Progenitor cell of endocrine pancreas (in vitro differentiated cells): ENCODE data around the gene LSM3. TPM values are rescaled to one million over a fixed set of nuclear protein-coding genes. Genes with fewer than 3 reads are reported as not detected.

Source experiments
- DNase-seq: peaks from one replicate; pipeline ENCODE4 v3.0.0; 2021; ENCODE audit warnings: low spot score; ENCODE audit not compliant: unreplicated experiment
- H3K27ac Mint-ChIP-seq: 2 replicates; pipeline ENCODE4 v1.8.0; 2021; ENCODE audit warnings: mild to moderate bottlenecking, moderate library complexity, mixed read lengths
- H3K27me3 Mint-ChIP-seq: 2 replicates; pipeline ENCODE4 v1.8.0; 2021; ENCODE audit warnings: mixed read lengths
- H3K36me3 Mint-ChIP-seq: 2 replicates; pipeline ENCODE4 v1.8.0; 2022; ENCODE audit warnings: mixed read lengths; ENCODE audit not compliant: insufficient read depth
- H3K4me1 Mint-ChIP-seq: 2 replicates; pipeline ENCODE4 v1.8.0; 2021; ENCODE audit warnings: low read depth, mixed read lengths
- H3K4me3 Mint-ChIP-seq: 2 replicates; pipeline ENCODE4 v1.8.0; 2021; ENCODE audit warnings: low read depth, mild to moderate bottlenecking, moderate library complexity, mixed read lengths
- H3K9me3 Mint-ChIP-seq: 2 replicates; pipeline ENCODE4 v1.8.0; 2021; ENCODE audit warnings: low read depth, mixed read lengths
- total RNA-seq: library from RNA; stranded (reverse); gene quantifications from 2 replicates; pipeline ENCODE4 v1.2.1, GENCODE V29; 2021
- TF ChIP-seq, protein P1 (sequence below): fragments of 200-600 bp; sonication (generic); IDR thresholded peaks from one replicate; pipeline ENCODE4 v1.5.0; 2021; ENCODE audit warnings: antibody characterized with exemption, mild to moderate bottlenecking; ENCODE audit not compliant: unreplicated experiment

Gene LSM3
- total RNA-seq, 1 donor from 2014 or later: 13.2 TPM

DNA sequence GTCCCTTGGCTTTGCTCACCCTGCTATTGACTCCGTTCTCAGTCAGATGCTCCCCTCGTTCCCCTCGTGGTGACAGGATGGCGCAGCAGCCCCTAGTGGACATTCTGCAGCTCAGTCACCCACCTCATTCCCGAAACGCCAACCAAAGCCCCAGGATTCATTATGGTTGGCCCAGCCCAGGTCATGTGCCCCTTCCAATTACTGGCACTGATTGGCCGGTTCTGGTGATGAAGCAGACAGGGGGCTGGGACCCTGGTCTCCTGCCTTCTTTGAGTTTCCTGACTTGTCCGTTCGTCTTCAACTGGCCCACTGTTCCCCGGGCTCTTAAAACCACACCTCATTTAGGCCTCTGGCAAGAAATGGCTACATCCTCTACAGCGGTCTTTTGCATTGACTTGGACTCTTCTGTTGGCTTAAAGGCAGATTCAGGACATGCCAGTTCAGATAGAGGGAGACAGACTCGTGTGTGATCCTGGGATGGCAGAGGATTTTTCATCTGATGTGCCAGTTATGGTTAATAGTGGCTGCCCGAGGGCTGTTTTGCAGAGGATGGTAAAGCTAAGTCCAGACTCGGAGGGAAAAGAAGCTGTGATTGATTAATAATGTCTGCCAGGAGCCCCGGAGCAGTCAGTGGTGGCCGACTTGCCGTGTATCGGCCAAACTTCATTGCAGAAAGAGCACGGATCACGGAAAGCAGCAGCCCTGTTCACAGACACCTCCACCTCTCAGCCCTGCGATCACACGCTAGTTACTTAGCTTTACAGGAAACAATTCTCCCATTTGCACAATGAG lies 37.8 kb downstream of the LSM3 start:
- Mint-ChIP-seq H3K9me3 (peaks cover 18% of the 10 kb centered on the region), H3K36me3 (no peaks in the 10 kb centered on the region), H3K4me1 (no peaks in the 10 kb centered on the region), H3K4me3 (peak overlapping the region; percentile 76), H3K27ac (peak overlapping the region; percentile 92), H3K27me3 (no peaks in the 10 kb centered on the region)
- TF ChIP-seq, protein P1, sequence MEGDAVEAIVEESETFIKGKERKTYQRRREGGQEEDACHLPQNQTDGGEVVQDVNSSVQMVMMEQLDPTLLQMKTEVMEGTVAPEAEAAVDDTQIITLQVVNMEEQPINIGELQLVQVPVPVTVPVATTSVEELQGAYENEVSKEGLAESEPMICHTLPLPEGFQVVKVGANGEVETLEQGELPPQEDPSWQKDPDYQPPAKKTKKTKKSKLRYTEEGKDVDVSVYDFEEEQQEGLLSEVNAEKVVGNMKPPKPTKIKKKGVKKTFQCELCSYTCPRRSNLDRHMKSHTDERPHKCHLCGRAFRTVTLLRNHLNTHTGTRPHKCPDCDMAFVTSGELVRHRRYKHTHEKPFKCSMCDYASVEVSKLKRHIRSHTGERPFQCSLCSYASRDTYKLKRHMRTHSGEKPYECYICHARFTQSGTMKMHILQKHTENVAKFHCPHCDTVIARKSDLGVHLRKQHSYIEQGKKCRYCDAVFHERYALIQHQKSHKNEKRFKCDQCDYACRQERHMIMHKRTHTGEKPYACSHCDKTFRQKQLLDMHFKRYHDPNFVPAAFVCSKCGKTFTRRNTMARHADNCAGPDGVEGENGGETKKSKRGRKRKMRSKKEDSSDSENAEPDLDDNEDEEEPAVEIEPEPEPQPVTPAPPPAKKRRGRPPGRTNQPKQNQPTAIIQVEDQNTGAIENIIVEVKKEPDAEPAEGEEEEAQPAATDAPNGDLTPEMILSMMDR: peak; percentile 58
- peak; percentile 33 for DNase-seq

DNA sequence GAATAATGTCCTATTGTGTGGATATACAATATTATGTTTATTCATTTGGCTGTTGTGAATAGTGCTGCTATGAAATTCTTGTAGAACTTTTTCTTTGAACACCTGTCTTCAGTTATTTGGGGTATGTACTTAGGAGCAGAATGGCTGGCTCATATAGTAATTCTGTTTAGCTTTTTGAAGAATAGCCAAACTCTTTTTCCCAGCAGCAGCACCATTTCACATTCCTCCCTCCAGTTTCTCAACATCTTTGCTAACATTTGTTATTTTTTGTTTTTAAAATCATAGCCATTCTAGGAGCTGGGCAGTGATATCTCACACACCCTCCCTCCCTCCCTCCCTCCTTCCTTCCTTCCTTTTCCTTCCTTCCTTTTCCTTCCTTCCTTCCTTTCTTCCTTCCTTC lies 39.7 kb downstream of the LSM3 start:
- Mint-ChIP-seq H3K36me3 (no peaks in the 10 kb centered on the region), H3K27me3 (no peaks in the 10 kb centered on the region), H3K27ac (no peak overlapping the region), H3K4me3 (no peak overlapping the region), H3K4me1 (no peaks in the 10 kb centered on the region), H3K9me3 (peaks cover 25% of the 10 kb centered on the region)
- DNase-seq: no peak
- TF ChIP-seq, protein P1: no peak

GRCh38 chr3:14220933-14221332 lies 42.3 kb downstream of the LSM3 start:
- Mint-ChIP-seq H3K27ac (no peak overlapping the region), H3K4me3 (no peak overlapping the region), H3K9me3 (peaks cover 25% of the 10 kb centered on the region), H3K36me3 (no peaks in the 10 kb centered on the region), H3K4me1 (peaks cover 13% of the 10 kb centered on the region), H3K27me3 (no peaks in the 10 kb centered on the region)
- no peak for DNase-seq
- TF ChIP-seq, protein P1: no peak

GRCh38 chr3:14221902-14222301 lies 43.3 kb downstream of the LSM3 start:
- DNase-seq: no peak
- Mint-ChIP-seq H3K4me1 (peaks cover 21% of the 10 kb centered on the region), H3K9me3 (peaks cover 25% of the 10 kb centered on the region), H3K36me3 (no peaks in the 10 kb centered on the region), H3K4me3 (no peak overlapping the region), H3K27me3 (no peaks in the 10 kb centered on the region), H3K27ac (no peak overlapping the region)
- TF ChIP-seq, protein P1: no peak

DNA sequence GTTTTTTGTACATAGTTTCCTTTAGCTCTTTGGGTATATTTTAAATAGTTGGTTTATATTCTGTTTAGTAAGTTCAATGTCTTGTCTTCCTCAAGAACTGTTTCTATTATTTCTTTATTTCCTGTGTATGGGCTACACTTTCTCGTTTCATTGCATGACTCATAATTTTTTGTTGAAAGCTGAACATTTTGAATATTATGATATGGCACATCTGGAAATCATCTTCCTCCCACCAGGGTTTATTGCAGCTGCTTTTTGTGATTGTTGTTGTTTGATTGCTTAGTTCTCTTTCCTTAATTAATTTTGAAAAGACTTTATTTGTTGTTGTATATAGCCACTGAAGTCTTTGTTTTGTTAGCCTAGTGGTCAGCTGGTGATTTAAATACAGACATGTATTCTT lies 43.8 kb downstream of the LSM3 start:
- DNase-seq: no peak
- TF ChIP-seq, protein P1: no peak
- no peak overlapping the region for H3K27ac Mint-ChIP-seq
- H3K9me3 Mint-ChIP-seq: peaks cover 25% of the 10 kb centered on the region
- H3K4me1 Mint-ChIP-seq: peaks cover 23% of the 10 kb centered on the region
- no peaks in the 10 kb centered on the region for H3K27me3 Mint-ChIP-seq
- H3K36me3 Mint-ChIP-seq: no peaks in the 10 kb centered on the region
- no peak overlapping the region for H3K4me3 Mint-ChIP-seq
